Rectal smooth muscle tissue (tissue), 1 donor: Measurements from ENCODE around the gene GALNT5.
A peak's percentile ranks its signal among the peaks of the same experiment; 100 is the strongest.
"Not testable (repeated sequence)": the region's sequence is repeated elsewhere in the genome, so short reads cannot be mapped to it uniquely, and the experiment has no call there.

Source experiments
- H3K27ac ChIP-seq: one replicate; pipeline ENCODE4 v1.7.0; 2013; ENCODE audit warnings: low read depth, low read length, inconsistent platforms
- H3K27me3 ChIP-seq: one replicate; pipeline ENCODE4 v1.7.0; 2013; ENCODE audit warnings: low read length; ENCODE audit not compliant: control insufficient read depth, insufficient read depth
- H3K36me3 ChIP-seq: one replicate; pipeline ENCODE4 v1.7.0; 2013; ENCODE audit warnings: low read length; ENCODE audit not compliant: control insufficient read depth, insufficient read depth
- H3K4me1 ChIP-seq: one replicate; pipeline ENCODE4 v1.7.0; 2013; ENCODE audit warnings: low read length; ENCODE audit not compliant: control insufficient read depth, insufficient read depth
- H3K4me3 ChIP-seq: one replicate; pipeline ENCODE4 v1.7.0; 2013; ENCODE audit warnings: low read length
- H3K9ac ChIP-seq: one replicate; pipeline ENCODE4 v1.7.0; 2013; ENCODE audit warnings: low read length

Gene GALNT5

GRCh38 chr2:157257312-157258252 is at the start of gene GALNT5:
Gene GALNT5, plus strand, starts transcription at chr2:157257705. Its CDS starts 378 bp downstream, at chr2:157258083.
- H3K36me3 ChIP-seq: no peaks in the 10 kb centered on the region
- H3K27ac ChIP-seq: no peak within 1 kb of the TSS
- no peaks in the 10 kb centered on the region for H3K27me3 ChIP-seq
- H3K4me1 ChIP-seq: no peaks in the 10 kb centered on the region
- H3K9ac ChIP-seq: no peak within 1 kb of the TSS
- peak within 1 kb of the TSS; percentile 55 for H3K4me3 ChIP-seq

- no peak overlapping the region for H3K9ac ChIP-seq
- H3K4me1 ChIP-seq: no peaks in the 10 kb centered on the region
- no peak overlapping the region for H3K4me3 ChIP-seq
- no peaks in the 10 kb centered on the region for H3K27me3 ChIP-seq
- H3K36me3 ChIP-seq: no peaks in the 10 kb centered on the region
- H3K27ac ChIP-seq: no peak overlapping the region
Observed at GRCh38 chr2:157216286-157216965, 41.1 kb upstream of the GALNT5 start.

GRCh38 chr2:157217409-157217808 is 40.1 kb upstream of the GALNT5 start:
- Histone ChIP-seq H3K9ac (no peak overlapping the region), H3K27ac (no peak overlapping the region), H3K36me3 (no peaks in the 10 kb centered on the region), H3K27me3 (no peaks in the 10 kb centered on the region), H3K4me1 (no peaks in the 10 kb centered on the region), H3K4me3 (no peak overlapping the region)

- Histone ChIP-seq H3K36me3 (no peaks in the 10 kb centered on the region), H3K27ac (no peak overlapping the region), H3K27me3 (no peaks in the 10 kb centered on the region), H3K4me1 (no peaks in the 10 kb centered on the region), H3K9ac (no peak overlapping the region), H3K4me3 (no peak overlapping the region)
Observed at GRCh38 chr2:157218911-157219310, 38.6 kb upstream of the GALNT5 start.

- Histone ChIP-seq H3K27me3 (no peaks in the 10 kb centered on the region), H3K9ac (no peak overlapping the region), H3K36me3 (no peaks in the 10 kb centered on the region), H3K4me3 (no peak overlapping the region), H3K4me1 (no peaks in the 10 kb centered on the region), H3K27ac (no peak overlapping the region)
Observed at GRCh38 chr2:157220502-157220901, 37.0 kb upstream of the GALNT5 start.

GRCh38 chr2:157221394-157221988 is 36.0 kb upstream of the GALNT5 start:
- Histone ChIP-seq H3K9ac (no peak overlapping the region), H3K4me1 (no peaks in the 10 kb centered on the region), H3K27ac (no peak overlapping the region), H3K27me3 (no peaks in the 10 kb centered on the region), H3K4me3 (no peak overlapping the region), H3K36me3 (no peaks in the 10 kb centered on the region)

GRCh38 chr2:157223624-157224205 is 33.8 kb upstream of the GALNT5 start:
- no peaks in the 10 kb centered on the region for H3K27me3 ChIP-seq
- H3K4me1 ChIP-seq: no peaks in the 10 kb centered on the region

GRCh38 chr2:157224448-157224847 is 33.1 kb upstream of the GALNT5 start:
- not testable (repeated sequence) for H3K27ac ChIP-seq, H3K9ac ChIP-seq, H3K4me3 ChIP-seq, H3K4me1 ChIP-seq, H3K36me3 ChIP-seq, H3K27me3 ChIP-seq

More at GRCh38 chr2:157223624-157224205, 33.8 kb upstream of the GALNT5 start:
- no peak overlapping the region for H3K27ac ChIP-seq
- H3K9ac ChIP-seq: no peak overlapping the region
- H3K4me3 ChIP-seq: no peak overlapping the region
- H3K36me3 ChIP-seq: no peaks in the 10 kb centered on the region

- H3K4me3 ChIP-seq: no peak overlapping the region
- H3K27me3 ChIP-seq: no peaks in the 10 kb centered on the region
- H3K36me3 ChIP-seq: no peaks in the 10 kb centered on the region
- H3K4me1 ChIP-seq: no peaks in the 10 kb centered on the region
- no peak overlapping the region for H3K27ac ChIP-seq
- no peak overlapping the region for H3K9ac ChIP-seq
Observed at GRCh38 chr2:157227592-157227991, 29.9 kb upstream of the GALNT5 start.

- H3K4me3 ChIP-seq: no peak overlapping the region
- H3K27ac ChIP-seq: no peak overlapping the region
- no peaks in the 10 kb centered on the region for H3K4me1 ChIP-seq
- no peaks in the 10 kb centered on the region for H3K27me3 ChIP-seq
- no peak overlapping the region for H3K9ac ChIP-seq
- no peaks in the 10 kb centered on the region for H3K36me3 ChIP-seq
Observed at GRCh38 chr2:157228946-157229345, 28.6 kb upstream of the GALNT5 start.

- H3K9ac ChIP-seq: no peak overlapping the region
- H3K27ac ChIP-seq: no peak overlapping the region
Observed at GRCh38 chr2:157229572-157229971, 27.9 kb upstream of the GALNT5 start.

GRCh38 chr2:157231476-157231875 is 26.0 kb upstream of the GALNT5 start:
- H3K27me3 ChIP-seq: no peaks in the 10 kb centered on the region
- no peaks in the 10 kb centered on the region for H3K36me3 ChIP-seq
- no peak overlapping the region for H3K9ac ChIP-seq
- H3K27ac ChIP-seq: no peak overlapping the region
- no peaks in the 10 kb centered on the region for H3K4me1 ChIP-seq
- no peak overlapping the region for H3K4me3 ChIP-seq

More at GRCh38 chr2:157229572-157229971, 27.9 kb upstream of the GALNT5 start:
- Histone ChIP-seq H3K4me1 (no peaks in the 10 kb centered on the region), H3K27me3 (no peaks in the 10 kb centered on the region), H3K36me3 (no peaks in the 10 kb centered on the region), H3K4me3 (no peak overlapping the region)
